Measurements from ENCODE around the gene RNF227. TPM values are rescaled to one million over a fixed set of nuclear protein-coding genes. Genes with fewer than 3 reads are reported as not detected.

RNF227 gene
- total and polyA plus RNA-seq, 2 donors: 2.7 to 5.8 TPM

GRCh38 chr17:7932483-7932891 is 16.4 kb upstream of the RNF227 start:
- peaks cover 22 to 49% of the 10 kb centered on the region in 2 donors for H3K4me1 ChIP-seq (ENCODE audit: control insufficient read depth in 2 of 2, insufficient read depth in 2 of 2, low read length in 2 of 2)
- DNase-seq (ENCODE audit: low read depth in 6 of 9, low spot score in 9 of 9): no peak

GRCh38 chr17:7931709-7932482 is 15.8 kb upstream of the RNF227 start, which contains the start of the genes CNTROB and TRAPPC1:
Gene CNTROB, plus strand, starts transcription at chr17:7932206. Its CDS starts 874 bp downstream, at chr17:7933080.
Gene TRAPPC1, minus strand, starts transcription at chr17:7931946. Its CDS starts 117 bp downstream, at chr17:7931829.
- Histone ChIP-seq H3K9me3 (ENCODE audit: control insufficient read depth in 2 of 2, insufficient read depth in 1 of 2, low read length in 1 of 2) (no peaks in the 10 kb centered on the region), H3K27me3 (ENCODE audit: control insufficient read depth in 2 of 2, insufficient read depth in 1 of 2, low read length in 1 of 2) (no peaks in the 10 kb centered on the region), H3K4me1 (ENCODE audit: control insufficient read depth in 2 of 2, insufficient read depth in 2 of 2, low read length in 2 of 2) (peaks cover 22 to 49% of the 10 kb centered on the region in 2 donors), H3K27ac (ENCODE audit: low read depth in 1 of 2, low read length in 1 of 2) (peak within 1 kb of the TSS; percentile 81 to 91), H3K36me3 (ENCODE audit: control insufficient read depth in 2 of 2, insufficient read depth in 2 of 2, low read length in 1 of 2) (peaks cover 19 to 23% of the 10 kb centered on the region in 2 donors), H3K4me3 (ENCODE audit: low read length in 2 of 2) (peak within 1 kb of the TSS; percentile 75 to 80)
- DNase-seq (ENCODE audit: low read depth in 6 of 9, low spot score in 9 of 9): peak; percentile 96 to 100 (median 99)
- under 1% methylated on average over 55 of the region's 55 CpGs for WGBS

More at GRCh38 chr17:7932483-7932891, 16.4 kb upstream of the RNF227 start:
- Histone ChIP-seq H3K4me3 (ENCODE audit: low read length in 2 of 2) (peak overlapping the region; percentile 75 to 80), H3K27ac (ENCODE audit: low read depth in 1 of 2, low read length in 1 of 2) (peak overlapping the region; percentile 66 to 88), H3K9me3 (ENCODE audit: control insufficient read depth in 2 of 2, insufficient read depth in 1 of 2, low read length in 1 of 2) (no peaks in the 10 kb centered on the region), H3K27me3 (ENCODE audit: control insufficient read depth in 2 of 2, insufficient read depth in 1 of 2, low read length in 1 of 2) (no peaks in the 10 kb centered on the region), H3K36me3 (ENCODE audit: control insufficient read depth in 2 of 2, insufficient read depth in 2 of 2, low read length in 1 of 2) (peaks cover 23 to 25% of the 10 kb centered on the region in 2 donors)
- 2% methylated on average over 17 of the region's 17 CpGs for WGBS

- Histone ChIP-seq H3K4me1 (ENCODE audit: control insufficient read depth in 2 of 2, insufficient read depth in 2 of 2, low read length in 2 of 2) (peaks cover 22 to 49% of the 10 kb centered on the region in 2 donors), H3K36me3 (ENCODE audit: control insufficient read depth in 2 of 2, insufficient read depth in 2 of 2, low read length in 1 of 2) (peaks cover 11 to 15% of the 10 kb centered on the region in 2 donors), H3K27me3 (ENCODE audit: control insufficient read depth in 2 of 2, insufficient read depth in 1 of 2, low read length in 1 of 2) (no peaks in the 10 kb centered on the region), H3K9me3 (ENCODE audit: control insufficient read depth in 2 of 2, insufficient read depth in 1 of 2, low read length in 1 of 2) (no peaks in the 10 kb centered on the region), H3K4me3 (ENCODE audit: low read length in 2 of 2) (peak overlapping the region; percentile 75 to 80), H3K27ac (ENCODE audit: low read depth in 1 of 2, low read length in 1 of 2) (peak overlapping the region; percentile 81 to 91)
- DNase-seq (ENCODE audit: low read depth in 6 of 9, low spot score in 9 of 9): no peak
- WGBS: 52% methylated on average over 20 of the region's 20 CpGs
These were observed 14.9 kb upstream of the RNF227 start for GRCh38 chr17:7930841-7931631.

GRCh38 chr17:7929158-7930023 is 13.3 kb upstream of the RNF227 start, which contains the start of gene KCNAB3:
Gene KCNAB3, minus strand, starts transcription at chr17:7929856. Its CDS starts 421 bp downstream, at chr17:7929435.
- Histone ChIP-seq H3K9me3 (ENCODE audit: control insufficient read depth in 2 of 2, insufficient read depth in 1 of 2, low read length in 1 of 2) (no peaks in the 10 kb centered on the region), H3K4me3 (ENCODE audit: low read length in 2 of 2) (peak within 1 kb of the TSS; percentile 25 to 36), H3K4me1 (ENCODE audit: control insufficient read depth in 2 of 2, insufficient read depth in 2 of 2, low read length in 2 of 2) (peaks cover 22 to 49% of the 10 kb centered on the region in 2 donors), H3K36me3 (ENCODE audit: control insufficient read depth in 2 of 2, insufficient read depth in 2 of 2, low read length in 1 of 2) (peaks cover 0 to 14% of the 10 kb centered on the region in 2 donors), H3K27me3 (ENCODE audit: control insufficient read depth in 2 of 2, insufficient read depth in 1 of 2, low read length in 1 of 2) (no peaks in the 10 kb centered on the region), H3K27ac (ENCODE audit: low read depth in 1 of 2, low read length in 1 of 2) (no peak within 1 kb of the TSS)
- WGBS: 67% methylated on average over 67 of the region's 67 CpGs
- peak; percentile 43 to 90 (median 71) for DNase-seq (ENCODE audit: low read depth in 6 of 9, low spot score in 9 of 9)

GRCh38 chr17:7927596-7927995 is 11.5 kb upstream of the RNF227 start:
- Histone ChIP-seq H3K27me3 (ENCODE audit: control insufficient read depth in 2 of 2, insufficient read depth in 1 of 2, low read length in 1 of 2) (no peaks in the 10 kb centered on the region), H3K4me1 (ENCODE audit: control insufficient read depth in 2 of 2, insufficient read depth in 2 of 2, low read length in 2 of 2) (peaks cover 16 to 44% of the 10 kb centered on the region in 2 donors), H3K36me3 (ENCODE audit: control insufficient read depth in 2 of 2, insufficient read depth in 2 of 2, low read length in 1 of 2) (peaks cover 0 to 19% of the 10 kb centered on the region in 2 donors), H3K9me3 (ENCODE audit: control insufficient read depth in 2 of 2, insufficient read depth in 1 of 2, low read length in 1 of 2) (no peaks in the 10 kb centered on the region), H3K27ac (ENCODE audit: low read depth in 1 of 2, low read length in 1 of 2) (no peak overlapping the region), H3K4me3 (ENCODE audit: low read length in 2 of 2) (no peak overlapping the region)
- no peak for DNase-seq (ENCODE audit: low read depth in 6 of 9, low spot score in 9 of 9)
- WGBS: 94% methylated on average over 3 of the region's 3 CpGs

- no peaks in the 10 kb centered on the region for H3K27me3 ChIP-seq (ENCODE audit: control insufficient read depth in 2 of 2, insufficient read depth in 1 of 2, low read length in 1 of 2)
- WGBS: 28% methylated on average over 45 of the region's 45 CpGs
- H3K4me3 ChIP-seq (ENCODE audit: low read length in 2 of 2): peak overlapping the region; percentile 51 to 55
- H3K27ac ChIP-seq (ENCODE audit: low read depth in 1 of 2, low read length in 1 of 2): peak overlapping the region; percentile 89 to 91
- no peaks in the 10 kb centered on the region for H3K9me3 ChIP-seq (ENCODE audit: control insufficient read depth in 2 of 2, insufficient read depth in 1 of 2, low read length in 1 of 2)
- DNase-seq (ENCODE audit: low read depth in 6 of 9, low spot score in 9 of 9): peak in 7 of 9 donors; percentile 80 to 95 (median 89)
- peaks cover 10 to 20% of the 10 kb centered on the region in 2 donors for H3K4me1 ChIP-seq (ENCODE audit: control insufficient read depth in 2 of 2, insufficient read depth in 2 of 2, low read length in 2 of 2)
- peaks cover 0 to 10% of the 10 kb centered on the region in 2 donors for H3K36me3 ChIP-seq (ENCODE audit: control insufficient read depth in 2 of 2, insufficient read depth in 2 of 2, low read length in 1 of 2)
These were observed 6.9 kb upstream of the RNF227 start for GRCh38 chr17:7922845-7923628.

- peak in 2 of 9 donors; percentile 68 to 83 for DNase-seq (ENCODE audit: low read depth in 6 of 9, low spot score in 9 of 9)
- WGBS: 47% methylated on average over 16 of the region's 16 CpGs
These were observed 6.3 kb upstream of the RNF227 start for GRCh38 chr17:7922269-7922844.

More at GRCh38 chr17:7922269-7922844, 6.3 kb upstream of the RNF227 start:
- Histone ChIP-seq H3K27me3 (ENCODE audit: control insufficient read depth in 2 of 2, insufficient read depth in 1 of 2, low read length in 1 of 2) (no peaks in the 10 kb centered on the region), H3K36me3 (ENCODE audit: control insufficient read depth in 2 of 2, insufficient read depth in 2 of 2, low read length in 1 of 2) (peaks cover 0 to 5% of the 10 kb centered on the region in 2 donors), H3K4me3 (ENCODE audit: low read length in 2 of 2) (peak overlapping the region; percentile 51 to 55), H3K4me1 (ENCODE audit: control insufficient read depth in 2 of 2, insufficient read depth in 2 of 2, low read length in 2 of 2) (peaks cover 10 to 20% of the 10 kb centered on the region in 2 donors), H3K9me3 (ENCODE audit: control insufficient read depth in 2 of 2, insufficient read depth in 1 of 2, low read length in 1 of 2) (no peaks in the 10 kb centered on the region), H3K27ac (ENCODE audit: low read depth in 1 of 2, low read length in 1 of 2) (peak overlapping the region; percentile 89 to 91)

Data from thymus (tissue), 11 donors.